Lower leg skin (tissue), 4 donors: Measurements from ENCODE around the gene APOLD1. TPM values are rescaled to one million over a fixed set of nuclear protein-coding genes. Genes with fewer than 3 reads are reported as not detected.
A peak's percentile ranks its signal among the peaks of the same experiment; 100 is the strongest.
"Not testable (repeated sequence)": the region's sequence is repeated elsewhere in the genome, so short reads cannot be mapped to it uniquely, and the experiment has no call there.

Source experiments
- DNase-seq, 2 donors: peaks; one replicate each; pipeline ENCODE4 v3.0.0-alpha.2; 2019; ENCODE audit warnings: low spot score in 2 of 2
- H3K4me3 ChIP-seq: fragments of 200-600 bp; sonication (generic); 2 replicates; pipeline ENCODE4 v1.5.1; 2017; ENCODE audit warnings: mild to moderate bottlenecking, low read depth; ENCODE audit not compliant: poor library complexity, severe bottlenecking
- POLR2A ChIP-seq, 2 donors: fragments of 450-650 bp; IDR thresholded peaks; one replicate each; pipeline ENCODE4 v1.6.1; 2016 to 2017; ENCODE audit warnings: antibody characterized with exemption in 2 of 2, mild to moderate bottlenecking in 1 of 2, moderate library complexity in 1 of 2
- WGBS, 2 donors: methylation state at CpG; one replicate each; pipeline ENCODE4 v1.1.5; 2018; 5-methylcytosine and 5-hydroxymethylcytosine counted together
- intact Hi-C: fragments of 100-400 bp; cut with DNase I; formaldehyde crosslinking; loops from one replicate; pipeline ENCODE4 v1.15.0; 2023; ENCODE audit warnings: low total_unique reads
- total RNA-seq, 4 donors: library from RNA; depleted of rRNA; stranded (reverse); fragments of >200 nt; gene quantifications; one replicate each; pipeline ENCODE4 v1.1.0, GENCODE V29; 2016
- TF ChIP-seq, protein P1 (sequence below), 3 donors: fragments of 450-650 bp; IDR thresholded peaks; one replicate each; pipeline ENCODE4 v1.5.1; 2016; ENCODE audit warnings: antibody characterized with exemption in 3 of 3, mild to moderate bottlenecking in 3 of 3, moderate library complexity in 2 of 3

Gene APOLD1
- total RNA-seq, 4 donors from 2014 or later, result 26.1 to 89.7 (median 34.7) TPM

DNA sequence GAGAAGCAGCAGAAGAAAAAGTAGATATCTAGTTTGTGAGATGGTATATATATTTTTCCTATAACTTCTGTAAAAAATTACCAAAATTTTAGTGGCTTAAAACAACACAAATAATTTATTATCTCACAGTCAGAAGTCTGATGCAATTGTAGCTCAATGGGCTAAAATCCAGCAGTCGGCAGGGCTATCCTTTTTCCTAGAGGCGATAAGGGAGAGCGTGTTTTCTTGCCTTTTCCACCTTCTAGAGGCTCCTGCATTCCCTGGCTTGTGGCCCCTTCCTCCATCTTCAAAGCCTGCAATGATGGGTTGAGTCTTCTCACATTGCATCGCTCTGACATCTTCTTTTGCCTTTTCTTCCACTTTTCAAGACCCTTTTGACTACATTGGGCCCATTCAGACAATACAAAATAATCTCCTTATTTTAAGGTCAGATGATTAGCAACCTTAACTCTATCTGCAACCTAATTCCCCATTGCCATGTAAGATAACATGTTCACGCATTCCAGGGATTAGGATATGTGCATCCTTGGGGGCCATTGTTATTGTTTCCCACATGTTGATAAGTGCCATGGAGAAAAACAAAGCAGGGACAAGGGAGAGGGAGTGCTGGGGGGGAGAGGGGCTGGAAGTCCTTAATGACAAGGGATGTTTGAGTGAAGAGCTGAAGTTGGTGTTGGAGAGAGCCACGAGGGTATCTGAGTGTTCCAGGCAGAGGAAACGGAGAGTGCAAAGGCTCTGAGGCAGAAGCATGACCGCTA, 13.9 kb downstream of the APOLD1 start:
- WGBS, 2 donors, result 85 to 89% methylated on average over 8 of the region's 8 CpGs
- H3K4me3 ChIP-seq, result no peak overlapping the region
- TF ChIP-seq POLR2A (IDR thresholded peaks at IDR 0.05), result no peak
- TF ChIP-seq, protein P1, sequence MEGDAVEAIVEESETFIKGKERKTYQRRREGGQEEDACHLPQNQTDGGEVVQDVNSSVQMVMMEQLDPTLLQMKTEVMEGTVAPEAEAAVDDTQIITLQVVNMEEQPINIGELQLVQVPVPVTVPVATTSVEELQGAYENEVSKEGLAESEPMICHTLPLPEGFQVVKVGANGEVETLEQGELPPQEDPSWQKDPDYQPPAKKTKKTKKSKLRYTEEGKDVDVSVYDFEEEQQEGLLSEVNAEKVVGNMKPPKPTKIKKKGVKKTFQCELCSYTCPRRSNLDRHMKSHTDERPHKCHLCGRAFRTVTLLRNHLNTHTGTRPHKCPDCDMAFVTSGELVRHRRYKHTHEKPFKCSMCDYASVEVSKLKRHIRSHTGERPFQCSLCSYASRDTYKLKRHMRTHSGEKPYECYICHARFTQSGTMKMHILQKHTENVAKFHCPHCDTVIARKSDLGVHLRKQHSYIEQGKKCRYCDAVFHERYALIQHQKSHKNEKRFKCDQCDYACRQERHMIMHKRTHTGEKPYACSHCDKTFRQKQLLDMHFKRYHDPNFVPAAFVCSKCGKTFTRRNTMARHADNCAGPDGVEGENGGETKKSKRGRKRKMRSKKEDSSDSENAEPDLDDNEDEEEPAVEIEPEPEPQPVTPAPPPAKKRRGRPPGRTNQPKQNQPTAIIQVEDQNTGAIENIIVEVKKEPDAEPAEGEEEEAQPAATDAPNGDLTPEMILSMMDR (IDR thresholded peaks at IDR 0.05), result no peak
- DNase-seq, result peak in 1 of 2 donors; percentile 26
- intact Hi-C loops, result loop anchor here (10.0 kb wide), 1 partner anchor 415 kb away; no protein-coding TSS in a partner anchor

DNA sequence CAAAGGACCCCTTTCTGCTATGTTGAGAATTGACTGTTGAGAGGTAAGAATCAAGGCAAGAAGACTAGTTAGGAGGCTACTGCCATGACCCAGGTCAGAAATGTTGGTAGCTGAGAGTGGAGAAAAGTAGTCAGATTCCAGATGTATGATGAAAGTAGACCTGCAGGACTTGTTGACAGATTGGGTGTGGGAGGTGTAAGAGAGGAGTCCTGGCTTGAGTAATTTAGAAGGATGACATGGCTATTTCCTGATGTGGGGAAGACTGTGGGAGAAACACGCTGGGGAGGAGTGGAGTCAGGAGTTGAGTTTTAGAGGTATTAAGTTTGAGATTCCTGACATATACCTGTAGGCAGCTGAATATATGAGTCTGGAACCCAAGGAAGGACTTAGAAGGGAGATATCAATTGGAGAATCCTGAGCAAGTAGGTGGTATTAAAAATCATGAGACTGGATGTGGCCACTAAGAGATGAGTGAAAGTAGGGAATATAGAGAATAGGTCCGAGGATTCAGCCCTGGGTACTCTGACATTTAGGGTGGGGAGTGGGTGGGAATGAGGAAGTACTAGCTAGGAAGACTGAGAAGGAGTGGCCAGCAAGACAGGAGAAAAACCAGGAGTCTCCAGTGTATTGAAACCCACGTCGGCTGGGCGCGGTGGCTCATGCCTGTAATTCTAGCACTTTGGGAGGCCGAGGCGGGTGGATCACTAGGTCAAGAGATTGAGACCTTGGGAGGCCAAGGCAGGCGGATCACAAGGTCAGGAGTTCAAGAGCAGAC, 15.1 kb downstream of the APOLD1 start:
- 78 to 81% methylated on average over 9 of the region's 9 CpGs for WGBS, 2 donors
- DNase-seq, result peak in 1 of 2 donors; percentile 77
- H3K4me3 ChIP-seq, result no peak overlapping the region
- TF ChIP-seq POLR2A (IDR thresholded peaks at IDR 0.05), result no peak
- TF ChIP-seq, protein P1 (IDR thresholded peaks at IDR 0.05), result no peak
- intact Hi-C loops, result no loop called here

DNA sequence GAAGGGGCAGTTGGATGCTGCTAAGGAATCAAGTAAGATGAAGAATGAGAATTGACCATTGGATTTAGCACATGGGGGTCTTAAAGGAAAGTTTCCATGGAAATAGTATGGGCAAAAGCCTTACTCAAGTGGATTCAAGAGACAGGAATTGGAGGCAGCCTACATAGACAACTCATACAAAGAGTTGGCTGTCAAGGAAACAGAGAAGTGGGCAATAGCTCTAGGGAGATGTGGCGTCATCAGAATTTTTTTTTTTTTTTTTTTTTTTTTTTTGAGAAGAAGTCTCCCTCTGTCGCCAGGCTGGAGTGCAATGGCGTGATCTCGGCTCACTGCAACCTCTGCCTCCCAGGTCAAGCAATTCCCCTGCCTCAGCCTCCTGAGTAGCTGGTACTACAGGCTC, 16.2 kb downstream of the APOLD1 start:
- H3K4me3 ChIP-seq, intact Hi-C loops, DNase-seq: not testable (repeated sequence)
- 76 to 82% methylated on average over 4 of the region's 4 CpGs for WGBS, 2 donors

DNA sequence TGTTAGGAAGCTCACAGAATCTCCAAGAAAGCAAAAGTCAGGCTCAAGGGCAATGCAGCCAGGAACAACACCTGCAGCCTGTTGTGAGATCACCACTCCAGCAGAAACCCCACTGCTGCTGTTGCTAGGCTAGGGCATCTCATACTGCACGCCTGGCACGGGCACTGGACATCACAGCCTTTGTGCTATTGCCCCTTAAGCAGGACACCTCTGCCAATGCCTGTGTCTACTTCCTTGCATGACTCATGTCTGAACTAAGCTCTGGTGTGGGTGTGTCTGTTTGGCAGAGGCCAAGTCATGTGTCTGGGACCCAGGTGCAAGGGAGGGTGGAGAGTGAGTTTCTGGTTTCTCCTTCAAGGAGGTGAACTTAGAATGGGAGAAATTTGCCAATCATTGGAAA, 17.7 kb downstream of the APOLD1 start:
- WGBS, 2 donors, result 9 to 37% methylated on average over 2 of the region's 2 CpGs
- intact Hi-C loops, result no loop called here
- peak; percentile 84 to 91 for DNase-seq

DNA sequence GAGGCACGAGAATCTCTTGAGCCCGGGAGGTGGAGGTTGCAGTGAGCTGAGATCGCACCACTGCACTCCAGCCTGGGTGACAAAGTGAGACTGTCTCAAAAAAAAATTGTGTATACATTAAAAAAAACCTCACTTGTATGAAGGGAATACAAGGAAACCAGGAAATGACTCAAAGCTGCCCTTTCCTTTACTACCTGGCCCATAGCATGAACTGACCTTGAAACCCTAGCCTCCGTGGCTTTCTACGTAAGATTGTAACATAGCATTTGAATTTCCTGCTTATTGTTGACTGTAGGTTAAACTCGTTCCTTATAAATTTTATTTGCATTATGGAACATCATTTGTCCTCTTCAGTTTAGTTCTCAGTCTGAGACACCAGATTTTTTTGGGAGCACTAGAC, 18.6 kb downstream of the APOLD1 start:
- no peak for DNase-seq
- WGBS, 2 donors, result 78 to 79% methylated on average over 6 of the region's 6 CpGs
- TF ChIP-seq, protein P1 (IDR thresholded peaks at IDR 0.05), result no peak
- no peak for TF ChIP-seq POLR2A (IDR thresholded peaks at IDR 0.05)
- intact Hi-C loops, result no loop called here
- H3K4me3 ChIP-seq, result no peak overlapping the region

More for the DNA sequence above, 17.7 kb downstream of the APOLD1 start:
- no peak overlapping the region for H3K4me3 ChIP-seq
- no peak for TF ChIP-seq POLR2A (IDR thresholded peaks at IDR 0.05)
- TF ChIP-seq, protein P1 (IDR thresholded peaks at IDR 0.05), result no peak

DNA sequence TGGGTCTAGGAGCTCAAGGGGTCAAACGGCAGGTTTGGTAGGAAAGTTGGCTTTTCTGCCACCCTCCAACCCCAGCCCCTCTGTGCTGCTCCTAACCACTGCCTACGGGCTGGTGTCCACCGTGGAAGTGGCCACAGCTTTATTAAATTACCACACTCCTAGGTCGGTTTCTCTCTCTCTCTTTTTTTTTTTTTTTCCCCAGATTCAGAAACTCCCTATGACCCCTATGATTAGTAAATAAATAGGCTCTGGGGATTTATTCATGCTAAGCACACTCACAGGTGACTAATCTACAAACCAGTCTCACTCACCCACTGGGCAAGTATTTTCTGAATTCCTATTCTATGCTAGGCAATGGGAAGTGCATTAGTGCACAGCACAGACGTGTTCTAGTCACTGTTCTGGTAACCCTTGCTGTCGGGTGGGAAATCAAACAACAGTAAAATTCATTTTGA, 19.0 kb downstream of the APOLD1 start:
- no peak for TF ChIP-seq POLR2A (IDR thresholded peaks at IDR 0.05)
- TF ChIP-seq, protein P1 (IDR thresholded peaks at IDR 0.05), result no peak
- intact Hi-C loops, result no loop called here
- 55 to 58% methylated on average over 6 of the region's 6 CpGs for WGBS, 2 donors
- no peak for DNase-seq
- H3K4me3 ChIP-seq, result no peak overlapping the region
